PC-9 (cell line): Measurements from ENCODE around the gene MCTP1. TPM values are rescaled to one million over a fixed set of nuclear protein-coding genes. Genes with fewer than 3 reads are reported as not detected.
A peak's percentile ranks its signal among the peaks of the same experiment; 100 is the strongest.

Source experiments
- BruUV-seq: library from RNA; stranded (reverse); fragments of 400-500 nt; replicated peaks from 2 replicates; lab custom pipeline; 2021; lab: Mats Ljungman, UMichigan
- CTCF ChIA-PET: fragments of 300-600 bp; sonication (Branson Sonifier 250); formaldehyde crosslinking; loops from one replicate; lab custom pipeline; 2022; ENCODE audit warnings: antibody characterized with exemption; lab: Charles Lee
- POLR2A ChIA-PET: fragments of 300-600 bp; sonication (Branson Sonifier 250); formaldehyde crosslinking; loops from one replicate; lab custom pipeline; 2022; ENCODE audit warnings: antibody characterized with exemption; ENCODE audit not compliant: unreplicated experiment; lab: Charles Lee
- DNase-seq, 2 experiments: peaks; one replicate each; pipeline versions ENCODE4 v3.0.0 to v3.0.0-alpha.2; 2015 to 2022; ENCODE audit warnings: mixed read lengths in 1 of 2
- H2AFZ ChIP-seq: fragments of 200-600 bp; sonication (generic); 2 replicates; pipeline ENCODE4 v1.8.1; 2017; ENCODE audit warnings: antibody characterized with exemption
- H3F3A ChIP-seq: fragments of 200-600 bp; sonication (generic); 2 replicates; pipeline ENCODE4 v1.8.1; 2017; ENCODE audit warnings: antibody characterized with exemption, mild to moderate bottlenecking, low read depth; ENCODE audit not compliant: insufficient read depth
- H3K27ac ChIP-seq: fragments of 200-600 bp; sonication (generic); 2 replicates; pipeline ENCODE4 v1.6.1; 2016; ENCODE audit warnings: mixed run types
- H3K27me3 ChIP-seq: fragments of 200-600 bp; sonication (generic); 2 replicates; pipeline ENCODE4 v1.6.1; 2016; ENCODE audit warnings: low read depth, mixed run types; ENCODE audit not compliant: insufficient read depth
- H3K36me3 ChIP-seq: fragments of 200-600 bp; sonication (generic); 2 replicates; pipeline ENCODE4 v1.6.1; 2016; ENCODE audit warnings: low read depth, mixed run types
- H3K4me1 ChIP-seq: fragments of 200-600 bp; sonication (generic); replicated peaks from 2 replicates; pipeline ENCODE4 v1.6.1; 2016; ENCODE audit warnings: mixed run types; ENCODE audit not compliant: insufficient read depth
- H3K4me2 ChIP-seq: fragments of 200-600 bp; sonication (generic); 2 replicates; pipeline ENCODE4 v1.6.1; 2017; ENCODE audit warnings: mixed run types
- H3K4me3 ChIP-seq: fragments of 200-600 bp; sonication (generic); 2 replicates; pipeline ENCODE4 v1.6.1; 2016; ENCODE audit warnings: mixed run types
- H3K79me2 ChIP-seq: fragments of 200-600 bp; sonication (generic); 2 replicates; pipeline ENCODE4 v1.6.1; 2017; ENCODE audit warnings: low read depth, mixed run types
- H3K9me2 ChIP-seq: fragments of 200-600 bp; sonication (generic); 2 replicates; pipeline ENCODE4 v1.8.1; 2017; ENCODE audit warnings: mild to moderate bottlenecking; ENCODE audit not compliant: insufficient read depth
- H3K9me3 ChIP-seq: fragments of 200-600 bp; sonication (generic); 2 replicates; pipeline ENCODE4 v1.8.1; 2016; ENCODE audit warnings: low read depth; ENCODE audit not compliant: insufficient read depth
- H4K20me1 ChIP-seq: fragments of 200-600 bp; sonication (generic); 2 replicates; pipeline ENCODE4 v1.8.1; 2017; ENCODE audit not compliant: insufficient read depth
- CTCF ChIP-seq: fragments of 200-600 bp; sonication (generic); conservative IDR thresholded peaks from 2 replicates; pipeline ENCODE4 v1.6.1; 2017; ENCODE audit warnings: mixed run types, antibody characterized with exemption, mild to moderate bottlenecking, moderate library complexity
- EZH2 ChIP-seq: fragments of 200-600 bp; sonication (generic); IDR thresholded peaks from 2 replicates; pipeline ENCODE4 v1.8.0; 2017; ENCODE audit warnings: antibody characterized with exemption, low read depth
- intact Hi-C: fragments of 100-400 bp; cut with micrococcal nuclease; formaldehyde crosslinking; loops from one replicate; pipeline ENCODE4 v1.10.0; 2022; ENCODE audit not compliant: unreplicated experiment
- total RNA-seq: library from RNA; stranded (reverse); gene quantifications from 2 replicates; pipeline ENCODE4 v1.2.3, GENCODE V29; 2021

MCTP1 gene
- total RNA-seq, 1 experiment from 2014 or later, result 3.9 TPM

- CTCF ChIA-PET, result interaction anchor here (0.7 kb wide), 1 partner anchor 1442 kb away, joined by 3 read pairs; no protein-coding TSS in a partner anchor
- no peaks in the 10 kb centered on the region for H3K36me3 ChIP-seq
- no peaks in the 10 kb centered on the region for H3K9me3 ChIP-seq
- H2AFZ ChIP-seq, result no peak overlapping the region
- intact Hi-C loops, result loop anchor here (5.0 kb wide), 1 partner anchor 1111 kb away; the partner anchor contains the start of genes NR2F1 and NR2F1-AS1
- no TSS peak for BruUV-seq
- POLR2A ChIA-PET, result interaction anchor here (0.6 kb wide), 1 partner anchor 14 kb away, joined by 4 read pairs; no protein-coding TSS in a partner anchor
- no peaks in the 10 kb centered on the region for H4K20me1 ChIP-seq
- DNase-seq, result peak in 1 of 2 experiments; percentile 45
- no peak overlapping the region for H3K4me3 ChIP-seq
- no peak overlapping the region for H3K4me2 ChIP-seq
- no peaks in the 10 kb centered on the region for H3F3A ChIP-seq
- peak; percentile 64 for TF ChIP-seq CTCF
- no peak for TF ChIP-seq EZH2
- H3K79me2 ChIP-seq, result no peaks in the 10 kb centered on the region
- no peaks in the 10 kb centered on the region for H3K9me2 ChIP-seq
- H3K27me3 ChIP-seq, result no peaks in the 10 kb centered on the region
- H3K27ac ChIP-seq, result no peak overlapping the region
- H3K4me1 ChIP-seq, result no peaks in the 10 kb centered on the region
Observed at GRCh38 chr5:94693043-94693822, 591.7 kb downstream of the MCTP1 start.

GRCh38 chr5:94692581-94692980 is 592.3 kb downstream of the MCTP1 start:
- Histone ChIP-seq H3K9me3 (no peaks in the 10 kb centered on the region), H3K27ac (no peak overlapping the region), H3K36me3 (no peaks in the 10 kb centered on the region), H3F3A (no peaks in the 10 kb centered on the region), H3K27me3 (no peaks in the 10 kb centered on the region), H4K20me1 (no peaks in the 10 kb centered on the region), H3K9me2 (no peaks in the 10 kb centered on the region), H3K4me3 (no peak overlapping the region), H2AFZ (no peak overlapping the region), H3K4me2 (no peak overlapping the region), H3K79me2 (no peaks in the 10 kb centered on the region), H3K4me1 (no peaks in the 10 kb centered on the region)
- POLR2A ChIA-PET, result interaction anchor here (0.6 kb wide), 1 partner anchor 15 kb away, joined by 4 read pairs; no protein-coding TSS in a partner anchor
- TF ChIP-seq EZH2 (no peak), CTCF (no peak)
- no peak for DNase-seq
- intact Hi-C loops, result loop anchor here (5.0 kb wide), 1 partner anchor 1110 kb away; the partner anchor contains the start of genes NR2F1 and NR2F1-AS1
- CTCF ChIA-PET, result no interaction called here
- no TSS peak for BruUV-seq

- Histone ChIP-seq H3K36me3 (no peaks in the 10 kb centered on the region), H3K79me2 (no peaks in the 10 kb centered on the region), H3K27me3 (no peaks in the 10 kb centered on the region), H3F3A (no peaks in the 10 kb centered on the region), H3K4me1 (no peaks in the 10 kb centered on the region), H3K27ac (no peak overlapping the region), H3K4me2 (no peak overlapping the region), H3K9me2 (no peaks in the 10 kb centered on the region), H3K9me3 (no peaks in the 10 kb centered on the region), H2AFZ (no peak overlapping the region), H4K20me1 (no peaks in the 10 kb centered on the region), H3K4me3 (no peak overlapping the region)
- intact Hi-C loops, result loop anchor here (5.0 kb wide), 1 partner anchor 1110 kb away; the partner anchor contains the start of genes NR2F1 and NR2F1-AS1
- peak in 1 of 2 experiments; percentile 55 for DNase-seq
- BruUV-seq, result no TSS peak
- POLR2A ChIA-PET, result no interaction called here
- TF ChIP-seq EZH2 (no peak), CTCF (no peak)
- CTCF ChIA-PET, result no interaction called here
Observed at GRCh38 chr5:94691949-94692348, 592.9 kb downstream of the MCTP1 start.
